H1 (cell line): ENCODE results near the gene CACNB2. TPM values are rescaled to one million over a fixed set of nuclear protein-coding genes. Genes with fewer than 3 reads are reported as not detected.

Source experiments
- CTCF ChIA-PET: fragments of 300-600 bp; sonication (Branson Sonifier 250); formaldehyde crosslinking; loops from one replicate; lab custom pipeline; 2021; ENCODE audit not compliant: partially characterized antibody; lab: Charles Lee
- POLR2A ChIA-PET: fragments of 300-600 bp; sonication (Branson Sonifier 250); formaldehyde crosslinking; loops from one replicate; lab custom pipeline; 2021; ENCODE audit warnings: inconsistent platforms; ENCODE audit not compliant: partially characterized antibody; lab: Charles Lee
- DNase-seq, 2 experiments: peaks; one replicate each; pipeline versions ENCODE4 v3.0.0 to v3.0.0-alpha.2; 2010 to 2022; ENCODE audit warnings: low spot score in 2 of 2, low read depth in 1 of 2, mixed read lengths in 1 of 2
- FAIRE-seq: peaks from 2 replicates; lab custom pipeline; 2011; peaks lifted over from hg19 to GRCh38; lab: Jason Lieb, UNC
- H2AFZ ChIP-seq: 2 replicates; pipeline ENCODE4 v1.8.1; 2012; ENCODE audit warnings: low read length, inconsistent platforms
- H2AK5ac ChIP-seq: 2 replicates; pipeline ENCODE4 v1.6.1; 2013; ENCODE audit warnings: low read depth, low read length
- H2BK120ac ChIP-seq: replicated peaks from 2 replicates; pipeline ENCODE3; 2013; ENCODE audit warnings: low read depth, low read length, inconsistent platforms
- H2BK12ac ChIP-seq: 2 replicates; pipeline ENCODE4 v1.6.1; 2013; ENCODE audit warnings: low read depth, low read length
- H2BK15ac ChIP-seq: 2 replicates; pipeline ENCODE4 v1.6.1; 2013; ENCODE audit warnings: low read length
- H2BK20ac ChIP-seq: 2 replicates; pipeline ENCODE4 v1.6.1; 2013; ENCODE audit warnings: low read length
- H2BK5ac ChIP-seq: 2 replicates; pipeline ENCODE4 v1.6.1; 2013; ENCODE audit warnings: low read depth, low read length
- H3K14ac ChIP-seq: 2 replicates; pipeline ENCODE4 v1.6.1; 2013; ENCODE audit warnings: inconsistent platforms; ENCODE audit not compliant: insufficient read length
- H3K18ac ChIP-seq: 2 replicates; pipeline ENCODE4 v1.6.1; 2013; ENCODE audit warnings: low read length; ENCODE audit errors: extremely low read depth
- H3K23ac ChIP-seq: 2 replicates; pipeline ENCODE4 v1.6.1; 2013; ENCODE audit warnings: inconsistent platforms; ENCODE audit not compliant: insufficient read length
- H3K23me2 ChIP-seq: 2 replicates; pipeline ENCODE4 v1.6.1; 2013; ENCODE audit warnings: low read depth, low read length
- H3K27ac ChIP-seq: 2 replicates; pipeline ENCODE4 v1.6.1; 2011; ENCODE audit warnings: low read depth, low read length, inconsistent platforms
- H3K27me3 ChIP-seq, 4 experiments: replicated peaks in 1 of 4; 1 replicate in 1 of 4; 2 replicates in 3 of 4; pipeline versions ENCODE4 v1.6.1 to v1.8.1; 2011 to 2013; ENCODE audit warnings: low read length in 3 of 4, mild to moderate bottlenecking in 3 of 4, inconsistent platforms in 2 of 4, mixed read lengths in 2 of 4, moderate library complexity in 1 of 4; ENCODE audit not compliant: control insufficient read depth in 3 of 4, insufficient read depth in 3 of 4; ENCODE audit errors: extremely low read depth in 1 of 4
- H3K36me3 ChIP-seq, 4 experiments: 2 replicates each; pipeline versions ENCODE4 v1.6.1 to v1.8.1; 2011 to 2013; ENCODE audit warnings: mild to moderate bottlenecking in 4 of 4, low read length in 3 of 4, moderate library complexity in 2 of 4, control low read depth in 1 of 4, inconsistent platforms in 1 of 4; ENCODE audit not compliant: insufficient read depth in 4 of 4, control insufficient read depth in 2 of 4
- H3K4ac ChIP-seq: replicated peaks from 2 replicates; pipeline ENCODE3; 2013; ENCODE audit warnings: low read length, low read depth, mixed read lengths, inconsistent platforms; ENCODE audit not compliant: insufficient read length
- H3K4me1 ChIP-seq, 4 experiments: replicated peaks in 1 of 4; 1 replicate in 1 of 4; 2 replicates in 3 of 4; pipeline versions ENCODE4 v1.6.1 to v1.8.1; 2011 to 2013; ENCODE audit warnings: low read length in 3 of 4, inconsistent platforms in 2 of 4, mixed read lengths in 1 of 4; ENCODE audit not compliant: insufficient read depth in 4 of 4, control insufficient read depth in 3 of 4
- H3K4me2 ChIP-seq, 2 experiments: 2 replicates each; pipeline versions ENCODE4 v1.6.1 to v1.8.1; 2011 to 2013; ENCODE audit warnings: low read depth in 2 of 2, low read length in 2 of 2, control low read depth in 1 of 2, inconsistent platforms in 1 of 2, mild to moderate bottlenecking in 1 of 2; ENCODE audit not compliant: insufficient read depth in 1 of 2
- H3K4me3 ChIP-seq, 4 experiments: fragments of 200-600, 300-600 bp in 1 of 4; sonication (generic), shearing (Covaris generic), sonication (Bioruptor Twin) in 1 of 4; 2 replicates each; pipeline versions ENCODE4 v1.5.1 to v1.8.1; 2011 to 2016; ENCODE audit warnings: low read length in 4 of 4, low read depth in 3 of 4, control low read depth in 2 of 4, inconsistent platforms in 2 of 4, mild to moderate bottlenecking in 2 of 4, mixed read lengths in 1 of 4, moderate library complexity in 1 of 4; ENCODE audit not compliant: insufficient read depth in 2 of 4; ENCODE audit errors: extremely low read depth in 1 of 4
- H3K56ac ChIP-seq: replicated peaks from 2 replicates; pipeline ENCODE3; 2013; ENCODE audit warnings: low read depth, mild to moderate bottlenecking, mixed read lengths, low read length, inconsistent platforms; ENCODE audit not compliant: insufficient read length
- H3K79me1 ChIP-seq: 2 replicates; pipeline ENCODE4 v1.6.1; 2013; ENCODE audit warnings: low read depth, low read length, control low read depth
- H3K79me2 ChIP-seq, 2 experiments: 2 replicates each; pipeline versions ENCODE4 v1.6.1 to v1.8.1; 2012 to 2013; ENCODE audit warnings: low read length in 2 of 2, mild to moderate bottlenecking in 2 of 2, inconsistent platforms in 1 of 2; ENCODE audit not compliant: insufficient read depth in 2 of 2, control insufficient read depth in 1 of 2
- H3K9ac ChIP-seq, 4 experiments: replicated peaks in 1 of 4; 1 replicate in 1 of 4; 2 replicates in 3 of 4; pipeline versions ENCODE4 v1.6.1 to v1.8.1; 2011 to 2013; ENCODE audit warnings: low read depth in 3 of 4, low read length in 3 of 4, control low read depth in 2 of 4, mild to moderate bottlenecking in 2 of 4, moderate library complexity in 2 of 4, inconsistent platforms in 1 of 4; ENCODE audit errors: extremely low read depth in 1 of 4
- H3K9me3 ChIP-seq, 2 experiments: 2 replicates each; pipeline versions ENCODE4 v1.6.1 to v1.8.1; 2012 to 2013; ENCODE audit warnings: mild to moderate bottlenecking in 2 of 2, moderate library complexity in 2 of 2, control low read depth in 1 of 2, inconsistent platforms in 1 of 2, low read depth in 1 of 2, low read length in 1 of 2, mixed read lengths in 1 of 2; ENCODE audit not compliant: insufficient read depth in 2 of 2
- H4K20me1 ChIP-seq, 2 experiments: replicated peaks in 1 of 2; 2 replicates each; pipeline versions ENCODE3 to v1.8.1; 2011 to 2013; ENCODE audit warnings: inconsistent platforms in 2 of 2, low read length in 2 of 2, mild to moderate bottlenecking in 1 of 2; ENCODE audit not compliant: insufficient read depth in 2 of 2, control insufficient read depth in 1 of 2
- H4K5ac ChIP-seq: 2 replicates; pipeline ENCODE4 v1.6.1; 2013; ENCODE audit warnings: low read length, low read depth, mixed read lengths, inconsistent platforms; ENCODE audit not compliant: insufficient read length
- H4K8ac ChIP-seq: 2 replicates; pipeline ENCODE4 v1.8.0; 2013; ENCODE audit warnings: mild to moderate bottlenecking, moderate library complexity, low read length, inconsistent platforms; ENCODE audit not compliant: insufficient read depth; ENCODE audit errors: extremely low read depth
- H4K91ac ChIP-seq: replicated peaks from 2 replicates; pipeline ENCODE3; 2013; ENCODE audit warnings: low read length, mixed read lengths, inconsistent platforms; ENCODE audit not compliant: insufficient read length
- EGR1 ChIP-seq: IDR thresholded peaks from 2 replicates; pipeline ENCODE4 v1.6.1; 2011; ENCODE audit warnings: low read depth, low read length, borderline replicate concordance
- GTF2F1 ChIP-seq: IDR thresholded peaks from 2 replicates; pipeline ENCODE4 v1.6.1; 2012; ENCODE audit warnings: low read depth, low read length, improper control_type of control experiment, borderline replicate concordance
- HDAC6 ChIP-seq: IDR thresholded peaks from one replicate; pipeline ENCODE4 v1.7.1; 2012; ENCODE audit warnings: low read depth, mild to moderate bottlenecking, inconsistent platforms, low read length, moderate library complexity
- KDM1A ChIP-seq: fragments of 200-600, 300-600 bp; sonication (generic); IDR thresholded peaks from 2 replicates; pipeline ENCODE4 v1.7.1; 2016; ENCODE audit warnings: mild to moderate bottlenecking, low read length, borderline replicate concordance
- POLR2A ChIP-seq, 2 experiments: IDR thresholded peaks; 1 replicate in 1 of 2; 2 replicates in 1 of 2; pipeline ENCODE4 v1.6.1; 2011; ENCODE audit warnings: low read depth in 2 of 2, low read length in 2 of 2, mild to moderate bottlenecking in 2 of 2; ENCODE audit errors: control extremely low read depth in 1 of 2
- RAD21 ChIP-seq, 2 experiments: IDR thresholded peaks in 1 of 2; conservative IDR thresholded peaks in 1 of 2; 2 replicates each; pipeline ENCODE4 v1.6.1; 2011; ENCODE audit warnings: low read depth in 2 of 2, low read length in 2 of 2, improper control_type of control experiment in 1 of 2, inconsistent platforms in 1 of 2, mild to moderate bottlenecking in 1 of 2, moderate library complexity in 1 of 2
- SIRT6 ChIP-seq: IDR thresholded peaks from one replicate; pipeline ENCODE4 v1.7.1; 2012; ENCODE audit warnings: low read length, inconsistent platforms
- SUZ12 ChIP-seq: fragments of 200-600 bp; sonication (generic); IDR thresholded peaks from 2 replicates; pipeline ENCODE4 v1.6.1; 2012; ENCODE audit warnings: mild to moderate bottlenecking, inconsistent platforms, low read length, moderate library complexity, mixed read lengths
- TCF12 ChIP-seq: IDR thresholded peaks from 2 replicates; pipeline ENCODE4 v1.6.1; 2011; ENCODE audit warnings: low read depth, mild to moderate bottlenecking, low read length
- WGBS, 2 experiments: shearing (Covaris generic) in 1 of 2; methylation state at CpG; one replicate each; pipeline versions ENCODE4 v1.1.6 to v1.1.7; 2013 to 2015; ENCODE audit warnings: low lambda C conversion rate in 2 of 2, mixed read lengths in 2 of 2, inconsistent platforms in 1 of 2, low coverage in 1 of 2, missing lambda C conversion rate in 1 of 2; ENCODE audit not compliant: insufficient replicate concordance in 2 of 2, insufficient coverage in 1 of 2, insufficient read length in 1 of 2; ENCODE audit errors: extremely low coverage in 1 of 2, missing lambda C conversion rate in 1 of 2; 5-methylcytosine and 5-hydroxymethylcytosine counted together
- polyA plus RNA-seq, 7 experiments: library from polyadenylated mRNA; depleted of rRNA in 3 of 7; stranded (reverse) in 5 of 7; unstranded in 2 of 7; fragments of >200 nt in 5 of 7; fragments of 200-250 nt in 2 of 7; gene quantifications; 1 replicate in 5 of 7; 2 replicates in 1 of 7; 4 replicates in 1 of 7; pipeline versions ENCODE4 v1.2.1 to v1.2.3, GENCODE V29; 2011 to 2013; ENCODE audit warnings: missing spikeins in 2 of 7, mixed read lengths in 2 of 7
- total RNA-seq: library from RNA; stranded (reverse); fragmentation: NEBNext Ultra II Directional; extraction: Animal tissue kit (Norgen Biotek cat#: 25700); gene quantifications from 2 replicates; pipeline ENCODE4 v1.2.1, GENCODE V29; 2021
- TF ChIP-seq, protein P1 (sequence below): IDR thresholded peaks from 2 replicates; pipeline ENCODE4 v1.6.1; 2011; ENCODE audit warnings: low read length, improper control_type of control experiment
- TF ChIP-seq, protein P2 (sequence below): IDR thresholded peaks from 2 replicates; pipeline ENCODE4 v1.6.1; 2012; ENCODE audit warnings: low read length, inconsistent platforms

Gene CACNB2
- total and polyA plus RNA-seq, 2 of the 8 experiments (the other 6 are each of a cell fraction or from before 2014, with no cell fraction given) = 2.4 to 3.2 TPM

DNA sequence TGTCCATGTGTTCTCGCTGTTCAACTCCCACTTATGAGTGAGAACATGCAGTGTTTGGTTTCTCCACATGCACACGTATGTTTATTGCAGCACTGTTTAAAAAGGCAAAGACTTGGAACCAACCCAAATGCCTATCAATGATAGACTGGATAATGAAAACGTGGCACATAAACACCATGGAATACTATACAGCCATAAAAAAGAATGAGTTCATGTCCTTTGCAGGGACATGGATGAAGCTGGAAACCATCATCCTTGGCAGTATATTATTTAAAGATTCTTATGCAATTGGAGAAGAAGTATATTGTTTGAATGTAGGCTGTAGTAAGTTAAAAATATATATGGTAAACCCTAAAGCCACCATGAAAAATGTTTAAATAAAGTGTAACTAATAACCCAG, 7.2 kb upstream of the CACNB2 start:
- Histone ChIP-seq H3K56ac (no peak overlapping the region), H3K27me3 (no peaks in the 10 kb centered on the region), H3K23me2 (no peaks in the 10 kb centered on the region; the same call in 1 of the 2 replicates), H3K18ac (no peak overlapping the region), H2AFZ (no peak overlapping the region), H3K79me2 (no peaks in the 10 kb centered on the region), H3K4me2 (no peak overlapping the region), H3K4me1 (peaks cover 0 to 4% (median 0%) of the 10 kb centered on the region in 4 experiments; a peak in 2 of 7 replicates), H4K91ac (no peak overlapping the region), H3K27ac (no peak overlapping the region), H3K4me3 (no peak overlapping the region), H3K4ac (no peak overlapping the region), H3K79me1 (no peaks in the 10 kb centered on the region), H4K8ac (no peak overlapping the region), H4K5ac (no peak overlapping the region), H4K20me1 (no peaks in the 10 kb centered on the region), H2BK20ac (no peak overlapping the region), H3K23ac (no peak overlapping the region), H3K9me3 (no peaks in the 10 kb centered on the region), H3K14ac (no peak overlapping the region), H2BK15ac (no peak overlapping the region), H2BK12ac (no peak overlapping the region), H3K9ac (no peak overlapping the region), H2BK120ac (no peak overlapping the region), H3K36me3 (no peaks in the 10 kb centered on the region; a peak in 1 of 8 replicates), H2AK5ac (no peak overlapping the region), H2BK5ac (no peak overlapping the region)
- FAIRE-seq (no peak), DNase-seq (no peak)
- 95% methylated on average over 3 of the region's 3 CpGs; no CpG with 5 or more reads in 1 of the 2 experiments for WGBS, 2 experiments
- ChIA-PET POLR2A (no interaction called here), CTCF (no interaction called here)
- TF ChIP-seq, protein P1, sequence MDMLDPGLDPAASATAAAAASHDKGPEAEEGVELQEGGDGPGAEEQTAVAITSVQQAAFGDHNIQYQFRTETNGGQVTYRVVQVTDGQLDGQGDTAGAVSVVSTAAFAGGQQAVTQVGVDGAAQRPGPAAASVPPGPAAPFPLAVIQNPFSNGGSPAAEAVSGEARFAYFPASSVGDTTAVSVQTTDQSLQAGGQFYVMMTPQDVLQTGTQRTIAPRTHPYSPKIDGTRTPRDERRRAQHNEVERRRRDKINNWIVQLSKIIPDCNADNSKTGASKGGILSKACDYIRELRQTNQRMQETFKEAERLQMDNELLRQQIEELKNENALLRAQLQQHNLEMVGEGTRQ = no peak
- TF ChIP-seq, protein P2, sequence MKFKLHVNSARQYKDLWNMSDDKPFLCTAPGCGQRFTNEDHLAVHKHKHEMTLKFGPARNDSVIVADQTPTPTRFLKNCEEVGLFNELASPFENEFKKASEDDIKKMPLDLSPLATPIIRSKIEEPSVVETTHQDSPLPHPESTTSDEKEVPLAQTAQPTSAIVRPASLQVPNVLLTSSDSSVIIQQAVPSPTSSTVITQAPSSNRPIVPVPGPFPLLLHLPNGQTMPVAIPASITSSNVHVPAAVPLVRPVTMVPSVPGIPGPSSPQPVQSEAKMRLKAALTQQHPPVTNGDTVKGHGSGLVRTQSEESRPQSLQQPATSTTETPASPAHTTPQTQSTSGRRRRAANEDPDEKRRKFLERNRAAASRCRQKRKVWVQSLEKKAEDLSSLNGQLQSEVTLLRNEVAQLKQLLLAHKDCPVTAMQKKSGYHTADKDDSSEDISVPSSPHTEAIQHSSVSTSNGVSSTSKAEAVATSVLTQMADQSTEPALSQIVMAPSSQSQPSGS = no peak
- TF ChIP-seq EGR1 (no peak), SUZ12 (no peak), TCF12 (no peak), SIRT6 (no peak), POLR2A (IDR thresholded peaks at IDR 0.05; ENCODE audit: control extremely low read depth in 1 of 2, low read depth in 2 of 2, low read length in 2 of 2) (no peak), KDM1A (no peak), HDAC6 (no peak), GTF2F1 (no peak), RAD21 (IDR thresholded peaks at IDR 0.05 in 1 of 2, conservative IDR thresholded peaks at IDR 0.05 in 1 of 2; ENCODE audit: low read depth in 2 of 2, low read length in 2 of 2) (no peak)
